Natural killer cell (primary cell): ENCODE measurements around the gene CDC40. TPM values are rescaled to one million over a fixed set of nuclear protein-coding genes. Genes with fewer than 3 reads are reported as not detected.

Experiments
- ATAC-seq, 3 donors: fragments of 150-1000 bp in 2 of 3; fragments of 200-7000 bp in 1 of 3; cut with Tn5 transposase; 1 replicate in 1 of 3; 2 replicates in 2 of 3; pipeline ENCODE4 v1.10.0; 2021; ENCODE audit warnings: mild to moderate bottlenecking in 2 of 3, moderate library complexity in 2 of 3
- DNase-seq, 2 donors: peaks; one replicate each; pipeline versions ENCODE4 v3.0.0 to v3.0.0-alpha.2; 2013 to 2021; ENCODE audit warnings: mixed read lengths in 1 of 2
- H3K27ac ChIP-seq: one replicate; pipeline ENCODE4 v1.5.1; 2013; ENCODE audit warnings: mild to moderate bottlenecking, low read length
- H3K27me3 ChIP-seq: one replicate; pipeline ENCODE4 v1.6.1; 2013; ENCODE audit warnings: low read length; ENCODE audit not compliant: control insufficient read depth, insufficient read depth
- H3K36me3 ChIP-seq: one replicate; pipeline ENCODE4 v1.6.1; 2013; ENCODE audit warnings: low read length; ENCODE audit not compliant: control insufficient read depth, insufficient read depth
- H3K4me1 ChIP-seq: one replicate; pipeline ENCODE4 v1.6.1; 2013; ENCODE audit warnings: low read length; ENCODE audit not compliant: control insufficient read depth, insufficient read depth
- H3K4me3 ChIP-seq: one replicate; pipeline ENCODE4 v1.5.1; 2013; ENCODE audit warnings: low read length
- H3K9me3 ChIP-seq: one replicate; pipeline ENCODE4 v1.6.1; 2013; ENCODE audit warnings: low read length; ENCODE audit not compliant: control insufficient read depth, insufficient read depth
- H3K27ac Mint-ChIP-seq, 2 donors: one replicate each; pipeline ENCODE4 v1.8.0; 2022; ENCODE audit warnings: mild to moderate bottlenecking in 2 of 2, mixed read lengths in 2 of 2, moderate library complexity in 1 of 2
- H3K27me3 Mint-ChIP-seq, 2 donors: one replicate each; pipeline ENCODE4 v1.8.0; 2022; ENCODE audit warnings: low read depth in 2 of 2, mixed read lengths in 2 of 2
- H3K36me3 Mint-ChIP-seq: one replicate; pipeline ENCODE4 v1.8.0; 2022; ENCODE audit warnings: mixed read lengths
- H3K4me1 Mint-ChIP-seq, 2 donors: one replicate each; pipeline ENCODE4 v1.8.0; 2022; ENCODE audit warnings: mixed read lengths in 2 of 2
- H3K4me3 Mint-ChIP-seq: one replicate; pipeline ENCODE4 v1.8.0; 2022; ENCODE audit warnings: mild to moderate bottlenecking, moderate library complexity, mixed read lengths
- H3K9me3 Mint-ChIP-seq, 2 donors: one replicate each; pipeline ENCODE4 v1.8.0; 2022; ENCODE audit warnings: mixed read lengths in 2 of 2
- CTCF ChIP-seq: fragments of 200-600 bp; IDR thresholded peaks from one replicate; pipeline ENCODE4 v1.8.0; 2022; ENCODE audit warnings: antibody characterized with exemption
- WGBS: methylation state at CpG from one replicate; pipeline ENCODE4 v1.1.7; 2013; ENCODE audit warnings: missing lambda C conversion rate; ENCODE audit not compliant: insufficient coverage; 5-methylcytosine and 5-hydroxymethylcytosine counted together
- intact Hi-C: fragments of 100-400 bp; cut with micrococcal nuclease; formaldehyde crosslinking; loops from one replicate; pipeline ENCODE4 v1.14.2; 2022
- total RNA-seq, 4 donors: library from RNA; stranded (reverse); fragments of 120-200 nt in 1 of 4; gene quantifications; one replicate each; pipeline versions ENCODE4 v1.2.3 to v1.2.4, GENCODE V29; 2013 to 2022

CDC40 gene
- 10 to 100 TPM; 32.9 to 55.4 (median 48.5) TPM for total RNA-seq
- 58.9 TPM for total RNA-seq (2013)

- Mint-ChIP-seq H3K4me3 (no peak within 1 kb of the TSS), H3K36me3 (no peaks in the 10 kb centered on the region), H3K27ac (no peak within 1 kb of the TSS), H3K4me1 (peaks cover 8 to 12% of the 10 kb centered on the region in 2 donors), H3K9me3 (no peaks in the 10 kb centered on the region), H3K27me3 (peaks cover 9 to 11% of the 10 kb centered on the region in 2 donors)
- H3K9me3 ChIP-seq, result no peaks in the 10 kb centered on the region
- no peak for TF ChIP-seq CTCF
- ATAC-seq (peak; percentile 62 to 73 (median 67)), DNase-seq (peak in 1 of 2 donors; percentile 53)
- H3K27me3 ChIP-seq, result peaks cover 9% of the 10 kb centered on the region
- H3K4me1 ChIP-seq, result peaks cover 24% of the 10 kb centered on the region
- intact Hi-C loops, result loop anchor here (5.0 to 10.0 kb wide), 2 partner anchors 212 to 476 kb away; no protein-coding TSS in a partner anchor
- peaks cover 2% of the 10 kb centered on the region for H3K36me3 ChIP-seq
- peak within 1 kb of the TSS; percentile 75 for H3K27ac ChIP-seq
- WGBS, result 0% methylated on average over 26 of the region's 28 CpGs
- peak within 1 kb of the TSS; percentile 83 for H3K4me3 ChIP-seq
Observed at GRCh38 chr6:110180228-110181008, at the start of gene CDC40. Gene CDC40 (plus strand): TSS chr6:110180427. CDS start chr6:110180445, 18 bp downstream.

GRCh38 chr6:110137924-110138887 is 42.0 kb upstream of the CDC40 start:
- TF ChIP-seq CTCF, result no peak
- H3K4me1 ChIP-seq, result no peaks in the 10 kb centered on the region
- intact Hi-C loops, result no loop called here
- DNase-seq, result no peak
- H3K27ac ChIP-seq, result no peak overlapping the region
- H3K27ac Mint-ChIP-seq, result no peak overlapping the region
- no peak for ATAC-seq
- H3K36me3 Mint-ChIP-seq, result no peaks in the 10 kb centered on the region
- H3K27me3 ChIP-seq, result no peaks in the 10 kb centered on the region
- H3K4me3 ChIP-seq, result no peak overlapping the region
- 95% methylated on average over 10 of the region's 10 CpGs for WGBS
- H3K36me3 ChIP-seq, result no peaks in the 10 kb centered on the region
- H3K9me3 ChIP-seq, result no peaks in the 10 kb centered on the region
- no peaks in the 10 kb centered on the region for H3K4me1 Mint-ChIP-seq
- H3K4me3 Mint-ChIP-seq, result no peak overlapping the region
- H3K9me3 Mint-ChIP-seq, result no peaks in the 10 kb centered on the region
- peaks cover 17 to 29% of the 10 kb centered on the region in 2 donors for H3K27me3 Mint-ChIP-seq

GRCh38 chr6:110139052-110139451 is 41.2 kb upstream of the CDC40 start:
- Histone ChIP-seq H3K27me3 (no peaks in the 10 kb centered on the region), H3K4me3 (no peak overlapping the region), H3K4me1 (no peaks in the 10 kb centered on the region), H3K27ac (no peak overlapping the region), H3K36me3 (no peaks in the 10 kb centered on the region), H3K9me3 (no peaks in the 10 kb centered on the region)
- 94% methylated on average over 9 of the region's 9 CpGs for WGBS
- H3K27me3 Mint-ChIP-seq, result peaks cover 17 to 29% of the 10 kb centered on the region in 2 donors
- DNase-seq, result no peak
- TF ChIP-seq CTCF, result no peak
- H3K36me3 Mint-ChIP-seq, result no peaks in the 10 kb centered on the region
- no peak overlapping the region for H3K27ac Mint-ChIP-seq
- H3K4me1 Mint-ChIP-seq, result no peaks in the 10 kb centered on the region
- no peak overlapping the region for H3K4me3 Mint-ChIP-seq
- H3K9me3 Mint-ChIP-seq, result no peaks in the 10 kb centered on the region
- no peak for ATAC-seq
- intact Hi-C loops, result no loop called here
